HepG2 (cell line): ENCODE data around the gene GALNT9. TPM values are rescaled to one million over a fixed set of nuclear protein-coding genes. Genes with fewer than 3 reads are reported as not detected.

ENCODE experiments used
- ATAC-seq: fragments of 200-7000 bp; cut with Tn5 transposase; 3 replicates; pipeline ENCODE4 v1.9.1; 2020; ENCODE audit warnings: mild to moderate bottlenecking, moderate library complexity
- BruUV-seq: library from RNA; stranded (reverse); fragments of 400-500 nt; replicated peaks from 2 replicates; lab custom pipeline; 2021; lab: Mats Ljungman, UMichigan
- CTCF ChIA-PET: fragments of 300-600 bp; formaldehyde crosslinking; extraction: SDS; loops from one replicate; lab custom pipeline; 2021; ENCODE audit warnings: low total read pairs, inconsistent platforms, low intra/inter-chr PET ratio; lab: Yijun Ruan, JAX
- POLR2A ChIA-PET: fragments of 350-600 bp; sonication (Branson Sonifier 250); formaldehyde crosslinking; loops from one replicate; lab custom pipeline; 2020; ENCODE audit warnings: antibody characterized with exemption, inconsistent platforms; lab: Yijun Ruan, JAX
- DNase-seq: peaks from one replicate; pipeline ENCODE4 v3.0.0-alpha.2; 2015; ENCODE audit warnings: low spot score
- FAIRE-seq: peaks from 3 replicates; lab custom pipeline; 2011; peaks lifted over from hg19 to GRCh38; lab: Jason Lieb, UNC
- H2AFZ ChIP-seq: one replicate; pipeline ENCODE4 v1.6.1; 2011; ENCODE audit warnings: low read length, inconsistent platforms
- H3K27ac ChIP-seq: fragments of 300-600 bp; 3 replicates; pipeline ENCODE4 v1.8.0; 2011; ENCODE audit warnings: mixed run types, mild to moderate bottlenecking, mixed read lengths, low read length, inconsistent platforms; ENCODE audit not compliant: insufficient read depth; ENCODE audit errors: extremely low read length
- H3K27me3 ChIP-seq, 2 experiments: fragments of 200-600 bp in 1 of 2; 2 replicates in 1 of 2; 3 replicates in 1 of 2; pipeline versions ENCODE4 v1.6.0 to v1.8.0; 2011; ENCODE audit warnings: low read length in 2 of 2, mild to moderate bottlenecking in 2 of 2, moderate library complexity in 2 of 2, inconsistent platforms in 1 of 2; ENCODE audit not compliant: insufficient read depth in 2 of 2, control insufficient read depth in 1 of 2
- H3K36me3 ChIP-seq, 2 experiments: fragments of 200-600 bp in 1 of 2; replicated peaks in 1 of 2; 2 replicates in 1 of 2; 3 replicates in 1 of 2; pipeline versions ENCODE4 v1.5.1 to v1.8.0; 2011; ENCODE audit warnings: low read length in 2 of 2, inconsistent platforms in 1 of 2; ENCODE audit not compliant: insufficient read depth in 2 of 2, control insufficient read depth in 1 of 2
- H3K4me1 ChIP-seq: 2 replicates; pipeline ENCODE4 v1.5.1; 2012; ENCODE audit warnings: low read length, inconsistent platforms; ENCODE audit not compliant: insufficient read depth
- H3K4me2 ChIP-seq: 2 replicates; pipeline ENCODE4 v1.6.0; 2011; ENCODE audit warnings: low read depth, low read length, inconsistent platforms
- H3K4me3 ChIP-seq, 3 experiments: fragments of 200-600 bp in 1 of 3; sonication (generic), shearing (Covaris generic) in 1 of 3; replicated peaks in 1 of 3; 2 replicates each; pipeline ENCODE4 v1.5.1; 2011 to 2016; ENCODE audit warnings: low read length in 3 of 3, inconsistent platforms in 2 of 3, low read depth in 2 of 3, mild to moderate bottlenecking in 2 of 3, control low read depth in 1 of 3, mixed read lengths in 1 of 3; ENCODE audit not compliant: insufficient read depth in 1 of 3
- H3K79me2 ChIP-seq: one replicate; pipeline ENCODE4 v1.6.1; 2011; ENCODE audit warnings: low read length, inconsistent platforms; ENCODE audit not compliant: insufficient read depth
- H3K9ac ChIP-seq: 2 replicates; pipeline ENCODE4 v1.6.0; 2011; ENCODE audit warnings: mild to moderate bottlenecking, low read depth, low read length, inconsistent platforms; ENCODE audit not compliant: insufficient read depth
- H3K9me3 ChIP-seq: 2 replicates; pipeline ENCODE4 v1.5.1; 2012; ENCODE audit warnings: mild to moderate bottlenecking, low read length
- H4K20me1 ChIP-seq: 2 replicates; pipeline ENCODE4 v1.6.0; 2011; ENCODE audit warnings: inconsistent platforms, mild to moderate bottlenecking, low read length, moderate library complexity; ENCODE audit not compliant: insufficient read depth
- ARHGAP35 ChIP-seq: sonication (generic); formaldehyde crosslinking; IDR thresholded peaks from 2 replicates; pipeline ENCODE4 v1.9.0; 2022; ENCODE audit warnings: mild to moderate bottlenecking, inconsistent platforms, moderate library complexity, missing genetic modification reagents, borderline replicate concordance
- ARNT2 ChIP-seq: sonication (generic); formaldehyde crosslinking; IDR thresholded peaks from 2 replicates; pipeline ENCODE4 v1.8.0; 2022; ENCODE audit warnings: mild to moderate bottlenecking, low read depth, missing genetic modification reagents, moderate library complexity
- ATF7-NPFF ChIP-seq: sonication (generic); formaldehyde crosslinking; IDR thresholded peaks from 2 replicates; pipeline ENCODE4 v1.8.1; 2023; ENCODE audit warnings: mild to moderate bottlenecking, low read depth, missing genetic modification reagents, moderate library complexity
- CHD2 ChIP-seq: IDR thresholded peaks from 2 replicates; pipeline ENCODE4 v1.6.1; 2011; ENCODE audit warnings: low read depth, low read length, improper control_type of control experiment
- FIP1L1 ChIP-seq: fragments of 200-400 bp; formaldehyde crosslinking; IDR thresholded peaks from 2 replicates; pipeline ENCODE4 v1.6.1; 2018; ENCODE audit warnings: low read depth, mild to moderate bottlenecking, low read length, moderate library complexity, borderline replicate concordance; ENCODE audit not compliant: insufficient read depth
- KAT2B ChIP-seq: fragments of 150-350 bp; IDR thresholded peaks from 2 replicates; pipeline ENCODE4 v1.6.1; 2014; ENCODE audit warnings: low read depth, low read length, borderline replicate concordance
- RARA ChIP-seq: IDR thresholded peaks from 2 replicates; pipeline ENCODE4 v1.6.1; 2016; ENCODE audit warnings: missing genetic modification reagents, missing compliant biosample characterization
- REL ChIP-seq: sonication (generic); formaldehyde crosslinking; conservative IDR thresholded peaks from 2 replicates; pipeline ENCODE4 v1.8.0; 2022; ENCODE audit warnings: mild to moderate bottlenecking, missing genetic modification reagents, moderate library complexity
- SAP130 ChIP-seq: IDR thresholded peaks from 2 replicates; pipeline ENCODE4 v1.6.1; 2016; ENCODE audit warnings: low read depth
- ZNF549 ChIP-seq: sonication (generic); formaldehyde crosslinking; IDR thresholded peaks from 2 replicates; pipeline ENCODE4 v1.5.0; 2020; ENCODE audit warnings: missing genetic modification reagents
- WGBS: methylation state at CpG from one replicate; pipeline ENCODE4 v1.1.6; 2017; ENCODE audit warnings: low lambda C conversion rate; 5-methylcytosine and 5-hydroxymethylcytosine counted together
- in situ Hi-C: cut with HindIII; loops from 2 replicates; pipeline ENCODE4 v1.10.0; 2017; ENCODE audit warnings: low pct_unique_long_range_greater_than_20kb; ENCODE audit not compliant: extremely low pct_ligation_motif_present
- intact Hi-C: fragments of 100-400 bp; cut with micrococcal nuclease; formaldehyde crosslinking; loops from one replicate; pipeline ENCODE4 v1.10.0; 2022; ENCODE audit not compliant: unreplicated experiment
- polyA plus RNA-seq, 8 experiments: library from polyadenylated mRNA; depleted of rRNA in 3 of 8; stranded (reverse) in 7 of 8; unstranded in 1 of 8; fragments of >200 nt; fragmentation: Illumina TruSeq in 4 of 8; extraction: Trizol in 4 of 8; gene quantifications; 2 replicates each; pipeline versions ENCODE4 v1.2.1 to v1.2.3, GENCODE V29; 2011 to 2016; ENCODE audit warnings: low read depth in 4 of 8, missing spikeins in 1 of 8, mixed read lengths in 1 of 8; ENCODE audit not compliant: insufficient read depth in 1 of 8
- total RNA-seq, 5 experiments: library from RNA; depleted of rRNA; stranded (reverse); fragments of >200 nt; fragmentation: Illumina TruSeq; extraction: Trizol; gene quantifications; 2 replicates each; pipeline ENCODE4 v1.2.3, GENCODE V29; 2016; ENCODE audit warnings: low read depth in 1 of 5

GALNT9 gene
- total and polyA plus RNA-seq, 2 of the 13 experiments (the other 11 are each of a cell fraction or from before 2014, with no cell fraction given): 0.04 TPM; not detected in 1

- TF ChIP-seq SAP130 (no peak), RARA (no peak), KAT2B (no peak), ARHGAP35 (CRISPR knock-in tag) (no peak), ZNF549 (CRISPR knock-in tag) (no peak), ATF7-NPFF (CRISPR knock-in tag) (no peak)
These were observed 31.8 kb upstream of the GALNT9 start (continued) for GRCh38 chr12:132360906-132361777.

GRCh38 chr12:132360410-132360809 lies 31.0 kb upstream of the GALNT9 start:
- TF ChIP-seq CHD2: no peak
- TF ChIP-seq ARNT2 (CRISPR knock-in tag): no peak
- no peak for TF ChIP-seq FIP1L1
- no peak for TF ChIP-seq REL (CRISPR knock-in tag)
- TF ChIP-seq, all 625 proteins: peak for 0
- Histone ChIP-seq H4K20me1 (no peaks in the 10 kb centered on the region), H2AFZ (no peak overlapping the region), H3K27me3 (peaks cover 8 to 45% of the 10 kb centered on the region in 2 experiments; a peak in 4 of 5 replicates), H3K9me3 (no peaks in the 10 kb centered on the region), H3K4me3 (no peak overlapping the region), H3K4me2 (no peak overlapping the region), H3K79me2 (no peaks in the 10 kb centered on the region), H3K9ac (no peak overlapping the region), H3K27ac (no peak overlapping the region), H3K36me3 (no peaks in the 10 kb centered on the region), H3K4me1 (no peaks in the 10 kb centered on the region)
- no peak for ATAC-seq
- no peak for FAIRE-seq
- WGBS: 41% methylated on average over 5 of the region's 7 CpGs
- BruUV-seq: no TSS peak
- intact Hi-C loops: no loop called here
- DNase-seq: no peak
- ChIA-PET CTCF (no interaction called here), POLR2A (no interaction called here)
- in situ Hi-C loops: no loop called here
